WERI-Rb-1 (cell line): ENCODE measurements around the gene GRHL1.

Experiments
- DNase-seq: peaks from one replicate; pipeline ENCODE4 v3.0.0-alpha.2; 2020
- H3K27ac ChIP-seq: fragments of 250-450 bp; sonication (Bioruptor Pico); 2 replicates; pipeline ENCODE4 v1.5.1; 2020; ENCODE audit warnings: mild to moderate bottlenecking, moderate library complexity
- H3K27me3 ChIP-seq: fragments of 250-450 bp; sonication (Bioruptor Pico); 2 replicates; pipeline ENCODE4 v1.5.1; 2021; ENCODE audit warnings: mild to moderate bottlenecking, low read depth, moderate library complexity; ENCODE audit not compliant: insufficient read depth, severe bottlenecking
- H3K36me3 ChIP-seq: fragments of 250-450 bp; sonication (Bioruptor Pico); 2 replicates; pipeline ENCODE4 v1.5.1; 2020; ENCODE audit warnings: mild to moderate bottlenecking, moderate library complexity
- H3K4me3 ChIP-seq: 2 replicates; pipeline ENCODE4 v1.5.1; 2011; ENCODE audit warnings: low read depth, mild to moderate bottlenecking, control low read depth, low read length
- H3K9me3 ChIP-seq: fragments of 250-450 bp; sonication (Bioruptor Pico); 2 replicates; pipeline ENCODE4 v1.5.1; 2021; ENCODE audit warnings: mild to moderate bottlenecking, moderate library complexity; ENCODE audit not compliant: severe bottlenecking
- CTCF ChIP-seq: IDR thresholded peaks from 2 replicates; pipeline ENCODE4 v1.5.1; 2011; ENCODE audit warnings: low read depth, mild to moderate bottlenecking, control low read depth, inconsistent platforms, low read length

Gene GRHL1

DNA sequence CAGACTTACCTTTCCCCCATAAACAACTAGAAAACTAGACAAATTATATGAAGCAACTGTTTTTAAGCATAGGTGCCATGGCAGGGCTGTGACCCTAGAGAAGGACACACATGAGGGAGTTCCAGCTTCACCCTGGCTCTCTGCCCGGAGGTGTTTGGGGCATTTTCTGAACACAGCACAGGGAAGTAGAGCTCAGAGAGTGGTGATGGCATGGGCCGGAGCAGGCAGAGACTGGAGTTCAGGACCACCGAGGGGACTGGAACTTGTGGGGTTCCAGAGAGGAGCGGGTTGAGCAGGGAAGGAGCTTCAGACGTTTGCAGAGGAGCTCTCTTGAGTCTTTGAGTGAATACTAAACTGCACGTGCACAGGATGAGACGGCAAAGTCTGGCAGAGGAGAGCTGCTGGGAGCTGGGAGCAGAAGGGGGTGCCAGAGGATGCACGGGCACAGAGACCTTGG, 65.3 kb downstream of the GRHL1 start:
- TF ChIP-seq CTCF: no peak
- H3K36me3 ChIP-seq: no peaks in the 10 kb centered on the region

DNA sequence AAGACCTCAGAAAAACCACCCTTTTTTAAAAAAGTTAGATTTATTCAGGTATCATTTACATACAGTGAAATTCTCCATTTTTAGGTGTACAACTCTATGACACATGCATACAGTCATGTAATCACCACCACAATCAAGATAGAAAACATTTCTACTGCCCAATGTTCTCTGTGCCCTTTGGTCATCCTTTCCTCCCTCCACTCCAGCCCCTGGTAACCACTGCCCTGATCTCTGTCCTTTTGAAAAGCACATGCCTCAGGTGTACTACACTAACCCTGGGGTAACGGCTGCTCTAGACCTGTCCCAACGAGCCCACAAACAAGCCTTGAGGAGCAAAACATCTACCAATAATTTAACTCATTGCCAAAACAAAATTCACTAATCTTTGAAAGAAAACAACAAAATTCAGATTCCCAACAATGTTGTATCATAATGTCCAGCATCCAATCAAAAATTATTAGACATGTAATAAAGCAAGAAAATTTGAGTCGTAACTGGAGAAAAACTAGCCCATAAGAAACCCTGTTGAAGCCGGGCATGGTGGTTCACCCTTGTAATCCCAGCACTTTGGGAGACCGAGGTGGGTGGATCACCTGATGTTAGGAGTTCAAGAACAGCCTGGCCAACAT, 65.9 kb downstream of the GRHL1 start:
- no peak for TF ChIP-seq CTCF
- Histone ChIP-seq H3K9me3 (peaks cover 9% of the 10 kb centered on the region), H3K4me3 (no peak overlapping the region), H3K36me3 (no peaks in the 10 kb centered on the region), H3K27ac (no peak overlapping the region), H3K27me3 (no peaks in the 10 kb centered on the region)
- no peak for DNase-seq

More for the DNA sequence above, 65.3 kb downstream of the GRHL1 start:
- no peak for DNase-seq
- no peak overlapping the region for H3K4me3 ChIP-seq
- H3K9me3 ChIP-seq: peaks cover 9% of the 10 kb centered on the region
- no peaks in the 10 kb centered on the region for H3K27me3 ChIP-seq
- H3K27ac ChIP-seq: no peak overlapping the region

DNA sequence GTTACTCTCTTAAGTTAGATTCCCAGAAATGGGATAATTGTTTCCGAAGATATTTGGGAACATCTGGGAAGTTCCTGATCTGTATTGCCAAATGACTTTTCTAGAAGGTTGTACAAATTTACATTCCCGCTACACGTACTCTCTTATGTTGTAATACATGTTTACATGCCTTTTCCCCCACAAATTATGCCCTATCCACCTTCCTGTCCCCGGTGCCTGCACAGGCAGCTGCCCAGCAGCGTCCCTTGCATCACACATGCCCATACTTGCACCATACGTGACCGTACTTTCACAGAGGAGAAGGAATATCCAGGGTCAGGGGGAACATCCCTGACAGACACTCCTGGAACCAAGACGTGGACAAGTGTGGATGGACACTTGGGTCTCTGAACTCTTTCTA, 67.7 kb downstream of the GRHL1 start:
- Histone ChIP-seq H3K4me3 (no peak overlapping the region), H3K36me3 (no peaks in the 10 kb centered on the region), H3K27me3 (no peaks in the 10 kb centered on the region), H3K27ac (no peak overlapping the region), H3K9me3 (peaks cover 9% of the 10 kb centered on the region)
- DNase-seq: no peak
- no peak for TF ChIP-seq CTCF

DNA sequence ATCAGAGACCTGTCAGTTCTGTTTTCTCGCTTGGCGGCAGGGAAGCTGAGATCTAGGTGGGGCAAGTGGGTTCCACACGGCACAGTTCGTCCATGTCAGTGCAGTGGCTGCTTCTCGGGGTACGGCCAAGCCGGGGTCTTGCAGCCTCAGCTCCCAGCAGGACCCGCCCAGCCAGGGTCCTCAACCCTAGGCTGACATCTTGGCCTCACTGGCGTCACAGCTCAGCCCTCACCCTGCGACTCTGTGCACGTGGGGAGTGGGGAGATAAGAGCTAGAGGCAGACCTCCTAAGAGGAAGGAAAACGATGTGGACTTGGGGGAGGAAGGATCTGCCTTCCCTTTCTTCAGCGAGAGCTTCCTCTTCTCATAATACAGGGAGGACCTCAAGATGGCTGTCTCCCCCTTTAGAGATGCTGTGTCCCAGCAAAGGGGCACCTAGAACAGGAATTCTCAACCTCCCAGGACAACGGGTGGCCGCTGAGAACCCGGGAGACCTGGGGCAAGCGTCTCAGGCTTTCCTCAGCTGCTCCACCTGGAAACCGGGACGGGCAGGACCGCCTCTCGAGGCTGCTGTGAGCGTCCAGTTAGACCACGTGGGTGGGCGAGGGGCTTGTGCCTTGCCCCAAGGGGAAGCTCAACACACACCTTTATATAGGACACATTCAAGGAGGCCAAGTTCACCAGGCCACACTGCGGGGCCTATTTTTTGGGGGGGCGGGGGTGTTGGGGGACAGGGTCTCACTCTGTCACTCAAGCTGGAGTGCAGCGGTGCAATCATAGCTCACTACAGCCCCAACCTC, 68.3 kb downstream of the GRHL1 start:
- Histone ChIP-seq H3K36me3 (no peaks in the 10 kb centered on the region), H3K27ac (no peak overlapping the region), H3K27me3 (no peaks in the 10 kb centered on the region), H3K9me3 (peaks cover 9% of the 10 kb centered on the region), H3K4me3 (no peak overlapping the region)
- peak; percentile 28; the same call in 1 of the 2 replicates for TF ChIP-seq CTCF
- DNase-seq: no peak

DNA sequence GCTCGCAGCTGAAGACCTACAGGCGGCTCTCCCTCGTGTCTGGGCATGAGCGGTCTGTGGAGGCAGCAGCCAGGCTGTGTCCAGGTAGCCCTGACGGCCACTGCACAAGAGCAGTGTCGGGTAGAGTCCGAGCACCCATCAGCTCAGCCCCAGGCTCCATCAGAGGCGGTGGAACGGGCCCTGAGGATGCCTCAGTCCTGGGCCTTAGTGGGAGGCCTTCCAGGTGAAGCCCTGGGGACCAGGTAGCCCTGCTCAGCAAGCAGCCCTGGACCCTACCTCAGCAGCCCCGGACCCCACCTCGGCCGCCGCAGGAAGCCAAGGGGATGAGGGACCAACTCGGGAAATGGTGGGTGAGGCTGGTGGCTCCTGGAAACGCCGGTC, 70.5 kb downstream of the GRHL1 start:
- H3K4me3 ChIP-seq: no peak overlapping the region
- H3K27me3 ChIP-seq: no peaks in the 10 kb centered on the region
- TF ChIP-seq CTCF: no peak
- H3K27ac ChIP-seq: peak overlapping the region; percentile 59
- no peaks in the 10 kb centered on the region for H3K36me3 ChIP-seq
- H3K9me3 ChIP-seq: peaks cover 7% of the 10 kb centered on the region
- no peak for DNase-seq
